GM19452 (cell line): ENCODE data around the gene DACT2.
"Not testable (repeated sequence)": the region's sequence is repeated elsewhere in the genome, so short reads cannot be mapped to it uniquely, and the experiment has no call there.

Source experiments
- ATAC-seq: cut with Tn5 transposase; IDR thresholded peaks from one replicate; pipeline ENCODE4 v1.9.1; 2021; ENCODE audit not compliant: unreplicated experiment

The DACT2 gene

DNA sequence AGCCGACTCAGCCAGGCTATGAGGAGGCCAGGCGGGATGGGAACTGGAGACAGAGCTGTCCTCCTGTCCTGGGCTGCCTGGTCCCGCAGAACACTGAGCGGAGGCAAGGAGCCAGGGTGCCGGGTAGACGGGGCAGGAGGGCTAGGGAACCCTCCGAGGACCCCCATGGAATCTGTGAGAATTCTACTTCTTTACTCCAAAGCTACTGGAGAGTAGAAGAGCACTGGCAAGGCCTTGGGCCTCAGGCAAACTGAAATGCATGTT lies 14.9 kb downstream of the DACT2 start:
- ATAC-seq, result no peak

DNA sequence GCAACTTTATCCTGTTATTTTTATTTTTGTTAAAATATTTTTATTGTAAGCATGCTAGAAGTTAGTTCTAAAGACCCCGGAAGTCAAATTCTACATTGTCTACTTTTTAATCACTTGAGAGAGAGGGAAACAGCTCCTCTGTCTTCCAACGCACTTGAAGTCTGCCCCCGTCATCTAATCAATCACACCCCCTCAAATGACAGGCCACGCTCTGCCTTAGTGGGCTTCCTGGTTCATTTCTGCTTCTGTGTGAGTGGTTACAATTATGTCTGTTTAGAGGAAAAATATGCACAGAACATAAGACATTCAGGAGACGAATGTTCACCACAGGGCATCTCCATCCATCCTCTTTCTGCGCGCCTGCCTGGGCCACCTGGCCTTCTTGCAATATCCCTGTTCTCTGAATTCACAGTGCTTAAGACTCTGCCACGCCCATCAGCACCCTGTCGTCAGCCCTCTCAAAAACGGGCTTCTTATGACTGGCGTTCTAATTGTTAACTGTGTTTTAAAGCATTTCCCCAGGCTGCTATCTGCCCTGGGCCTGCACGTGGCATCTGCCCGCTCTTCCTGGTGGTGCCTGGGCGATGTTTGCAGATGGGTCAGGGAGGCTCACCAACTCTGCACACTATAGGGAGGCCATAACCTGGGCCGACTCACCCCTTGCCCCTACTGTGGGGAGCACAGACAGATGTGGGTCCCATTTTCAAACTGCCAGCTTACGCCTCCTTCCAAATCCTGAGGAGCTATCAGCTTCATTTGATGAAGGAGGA lies 15.4 kb downstream of the DACT2 start:
- no peak for ATAC-seq

DNA sequence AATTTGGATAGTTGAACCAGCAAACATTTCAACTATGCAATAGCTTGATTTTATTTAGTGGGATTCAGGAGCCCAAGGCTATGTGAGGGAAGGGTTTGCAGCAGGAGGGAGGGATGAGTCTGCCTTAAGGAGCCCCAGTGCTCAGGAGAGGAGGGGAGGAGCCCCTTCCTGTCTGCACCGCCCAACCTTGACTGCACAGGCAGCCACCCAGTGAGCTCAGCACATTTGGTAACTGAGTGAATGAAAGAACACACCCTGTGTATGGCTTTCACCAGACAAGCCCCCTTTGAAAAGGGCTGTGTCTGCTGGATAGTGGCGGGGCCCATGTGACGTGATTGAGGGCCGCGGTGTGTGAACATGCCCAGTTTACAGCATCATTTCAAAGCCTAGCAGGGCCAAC lies 17.0 kb downstream of the DACT2 start:
- no peak for ATAC-seq

DNA sequence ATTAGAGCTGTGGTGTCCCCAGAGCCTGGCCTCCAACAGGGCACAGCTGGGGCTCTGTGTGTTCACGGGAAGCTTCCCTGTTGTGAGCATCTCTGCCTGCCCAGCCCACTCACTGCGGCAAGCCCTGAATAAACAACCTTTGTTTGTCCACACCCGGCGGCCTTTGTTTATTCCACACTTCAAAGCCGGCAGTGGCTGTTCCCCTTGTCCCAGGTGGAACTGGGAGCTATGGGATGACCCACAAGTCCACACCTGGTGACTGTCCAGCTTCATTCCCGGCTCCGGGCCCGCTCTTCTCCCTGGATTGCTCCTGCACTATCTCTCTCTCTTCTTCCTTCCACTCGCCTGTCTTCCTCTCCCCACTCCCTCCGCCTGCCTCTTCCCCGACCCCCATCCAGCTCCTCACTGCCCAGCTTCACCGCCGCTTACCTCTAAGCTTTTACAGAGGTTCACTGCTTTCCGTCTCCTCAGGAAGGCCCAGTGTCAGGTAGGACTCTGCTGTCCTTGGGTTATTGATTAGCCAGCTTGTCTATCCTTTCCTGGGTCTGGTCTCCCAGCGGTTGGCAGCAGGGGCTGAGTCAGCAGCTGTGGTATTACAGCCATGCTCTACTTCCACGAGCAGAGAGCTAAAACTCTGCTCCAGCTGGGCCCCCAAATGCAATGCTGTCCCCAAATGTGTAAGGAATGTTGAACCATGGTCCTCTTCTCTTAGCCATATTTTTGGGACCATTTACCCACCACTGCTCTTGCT lies 17.8 kb downstream of the DACT2 start:
- ATAC-seq, result no peak

DNA sequence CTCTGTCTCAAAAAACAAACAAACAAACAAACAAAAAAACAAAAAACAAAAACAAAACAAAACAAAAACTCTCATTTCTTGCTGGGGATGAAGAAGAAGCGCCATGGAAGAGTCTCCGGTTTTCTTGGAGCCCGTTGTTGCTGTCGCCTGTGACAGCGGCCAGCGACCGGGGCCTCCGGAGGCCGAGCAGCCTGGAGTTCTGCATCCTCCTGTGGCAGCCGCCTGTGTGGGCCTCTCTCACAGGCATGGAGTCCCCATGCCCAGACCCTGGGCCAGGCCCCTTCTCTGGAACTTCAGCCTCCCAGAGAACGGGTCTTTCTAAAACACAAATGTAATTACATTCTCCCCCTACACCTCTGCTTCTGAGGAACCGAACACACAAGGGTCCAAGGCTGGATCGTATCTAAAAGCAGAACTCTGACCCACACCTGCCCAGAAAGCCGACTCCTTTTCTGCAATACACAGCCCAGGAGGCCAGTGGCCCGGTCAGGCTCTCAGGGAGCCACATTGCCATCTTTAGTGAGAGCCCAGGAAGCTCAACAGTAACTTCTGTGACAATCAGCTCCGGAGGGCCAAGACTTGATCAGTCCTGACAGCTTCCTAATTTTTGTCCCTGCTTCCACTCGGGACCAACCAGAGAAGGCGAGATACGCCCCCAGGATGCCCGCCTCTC lies 18.5 kb downstream of the DACT2 start:
- no peak for ATAC-seq

DNA sequence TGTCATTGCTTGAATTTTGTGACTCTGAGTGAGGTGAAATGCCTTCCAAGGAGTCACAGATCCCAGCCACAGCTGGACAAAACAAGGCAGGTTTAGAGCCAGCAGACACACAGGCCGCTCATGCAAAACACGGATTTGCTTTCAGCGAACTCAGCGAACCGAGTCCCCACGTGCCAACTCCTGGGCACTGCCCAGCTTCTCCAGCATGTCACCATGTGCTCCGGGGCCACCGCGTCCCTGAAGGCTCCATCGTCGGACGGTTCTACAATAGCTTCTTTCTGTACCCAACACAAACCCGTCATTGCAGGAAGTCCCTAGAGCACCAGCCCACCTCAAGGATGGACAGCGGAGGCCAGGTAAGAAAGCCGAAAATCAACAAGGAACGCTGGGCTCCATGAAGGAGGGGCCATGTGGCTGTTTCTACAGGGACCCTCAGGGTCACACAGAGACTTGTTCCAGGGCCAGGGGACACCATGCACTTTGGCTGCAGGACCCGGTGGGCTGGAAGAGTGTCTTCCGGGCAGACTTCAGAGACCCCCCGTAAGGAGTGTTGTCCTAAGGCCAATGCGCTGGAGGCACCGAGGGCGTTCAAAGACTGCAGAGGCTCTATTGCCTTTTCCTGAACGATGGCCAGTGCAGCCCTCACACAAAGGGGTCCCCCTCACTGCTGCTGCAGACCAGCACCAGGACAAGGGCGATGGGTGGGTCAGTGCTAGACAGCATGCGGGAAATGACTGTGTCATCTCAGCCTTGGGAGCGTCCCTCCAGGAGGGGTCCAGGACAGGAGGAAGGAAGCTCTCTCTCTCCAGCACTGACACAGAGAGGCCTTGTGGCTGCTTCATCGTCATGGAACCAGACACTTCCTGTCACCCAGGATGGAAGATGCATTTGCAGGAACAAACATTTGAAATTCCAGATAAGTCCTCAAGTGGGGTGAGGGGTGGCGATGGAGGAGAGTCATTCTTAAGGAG lies 19.8 kb downstream of the DACT2 start:
- ATAC-seq, result no peak

DNA sequence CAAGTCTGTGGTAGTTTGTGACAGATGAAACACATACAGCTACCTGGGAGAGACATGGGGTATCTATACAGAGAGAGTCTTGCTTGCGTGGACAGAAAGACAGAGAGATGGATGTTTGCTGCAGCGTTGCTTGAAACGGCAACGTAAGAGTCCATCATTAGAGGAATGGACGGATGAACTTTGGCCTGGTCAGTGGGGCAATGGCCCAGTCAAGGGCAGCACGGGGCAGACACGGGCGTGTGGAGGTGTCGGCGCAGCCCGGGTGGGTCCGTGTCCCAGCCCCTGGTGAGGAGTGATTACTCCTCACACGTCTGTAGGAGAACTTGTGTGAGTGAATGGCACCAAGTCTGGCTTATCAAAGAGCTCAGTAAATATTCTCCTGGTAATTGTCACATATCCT lies 21.9 kb downstream of the DACT2 start:
- ATAC-seq, result no peak

DNA sequence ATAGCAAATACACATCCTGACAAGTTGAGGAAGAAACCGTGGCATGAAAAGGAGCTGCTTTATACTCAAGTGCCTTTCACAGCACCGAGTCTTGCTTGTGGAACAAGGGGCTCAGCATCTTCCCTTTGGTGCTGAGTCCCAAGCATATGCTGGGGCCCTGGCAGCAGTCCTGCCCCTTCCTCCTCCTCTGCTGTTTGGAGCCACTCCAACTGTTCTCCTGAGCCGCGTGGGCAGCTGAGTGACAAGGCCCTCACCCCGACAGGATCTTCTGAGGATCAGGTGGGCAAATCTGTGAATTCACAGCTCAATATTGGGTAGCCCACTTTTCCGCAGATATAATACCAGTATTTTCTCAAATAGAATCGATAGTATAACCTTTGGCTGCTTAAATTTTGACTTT lies 24.7 kb downstream of the DACT2 start:
- ATAC-seq, result no peak

DNA sequence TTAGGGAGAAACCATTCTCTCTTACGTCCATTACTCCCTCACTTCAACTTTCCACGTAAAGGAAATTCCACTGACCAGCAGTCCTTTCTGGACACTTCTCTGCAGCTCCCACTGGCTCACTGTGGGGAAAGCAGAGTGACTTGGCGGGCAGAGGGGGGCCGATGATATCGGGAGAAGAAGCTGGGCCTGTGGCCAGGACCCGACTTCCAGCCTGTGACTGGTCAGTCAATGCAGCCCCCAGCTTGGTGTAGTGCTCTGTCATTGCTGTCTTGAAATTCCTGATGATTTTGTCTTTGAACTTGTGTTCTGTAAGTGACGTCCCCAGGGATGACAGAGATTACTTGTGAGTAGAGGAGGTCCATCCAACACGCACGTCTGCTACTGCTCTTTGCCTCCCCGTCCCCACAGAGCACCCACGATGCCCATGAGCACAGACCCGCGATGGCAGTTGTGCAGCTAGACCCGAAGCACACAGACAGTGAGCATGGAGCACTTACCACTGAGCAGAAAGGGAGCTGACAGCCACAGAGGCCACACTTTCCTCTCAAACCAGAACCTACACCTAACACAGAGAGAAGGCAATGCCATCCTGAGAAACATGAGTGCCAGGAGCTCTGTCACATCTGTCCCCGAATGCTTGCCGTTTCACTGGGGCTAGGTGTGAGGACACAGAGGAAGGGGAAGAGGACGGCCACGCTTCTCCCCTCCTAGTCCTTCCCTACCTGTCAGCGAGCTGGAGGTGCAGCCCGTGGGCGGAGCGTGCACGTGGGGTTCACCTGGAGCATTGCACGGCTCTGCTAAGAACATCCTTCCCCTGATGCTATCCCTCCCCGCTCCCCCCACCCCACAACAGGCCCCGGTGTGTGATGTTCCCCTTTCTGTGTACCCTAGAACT lies 25.7 kb downstream of the DACT2 start:
- ATAC-seq, result no peak

DNA sequence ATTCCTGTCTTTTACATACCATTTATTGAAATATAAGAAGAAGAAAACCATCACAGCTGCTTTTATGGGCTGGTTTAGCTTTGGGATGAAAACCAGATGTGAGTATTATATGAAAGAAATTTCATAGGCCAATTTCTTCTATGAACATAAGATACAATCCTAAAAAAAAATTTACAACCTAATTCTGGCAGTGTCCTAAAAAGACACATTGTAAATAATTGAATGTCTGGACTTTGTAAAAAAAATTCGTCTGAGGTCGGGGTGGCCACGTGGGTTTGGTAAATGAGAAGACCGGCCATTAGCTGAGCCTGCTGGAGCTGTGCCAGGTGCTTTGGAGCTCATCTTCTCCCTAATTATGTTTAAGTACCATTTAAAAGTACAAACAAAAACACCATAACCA lies 26.8 kb downstream of the DACT2 start:
- ATAC-seq, result no peak

DNA sequence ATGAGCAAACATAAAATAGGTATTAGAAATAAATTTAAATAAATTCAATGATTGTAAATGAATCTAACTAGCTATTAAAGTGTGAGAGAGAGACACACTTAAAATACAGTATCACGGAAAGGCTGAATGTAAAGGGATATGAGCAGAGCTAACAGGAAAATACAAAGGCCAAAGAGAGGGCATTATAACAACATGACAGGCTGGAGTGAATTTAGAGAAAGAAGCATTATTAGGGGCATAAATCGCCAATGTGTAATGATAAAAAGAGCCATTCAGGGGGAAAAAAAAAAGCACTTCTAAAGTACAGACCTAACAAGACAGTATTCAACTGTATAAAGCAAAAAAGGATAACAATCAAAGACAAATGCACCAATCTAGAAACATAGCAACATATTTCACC lies 28.1 kb downstream of the DACT2 start:
- ATAC-seq, result no peak

DNA sequence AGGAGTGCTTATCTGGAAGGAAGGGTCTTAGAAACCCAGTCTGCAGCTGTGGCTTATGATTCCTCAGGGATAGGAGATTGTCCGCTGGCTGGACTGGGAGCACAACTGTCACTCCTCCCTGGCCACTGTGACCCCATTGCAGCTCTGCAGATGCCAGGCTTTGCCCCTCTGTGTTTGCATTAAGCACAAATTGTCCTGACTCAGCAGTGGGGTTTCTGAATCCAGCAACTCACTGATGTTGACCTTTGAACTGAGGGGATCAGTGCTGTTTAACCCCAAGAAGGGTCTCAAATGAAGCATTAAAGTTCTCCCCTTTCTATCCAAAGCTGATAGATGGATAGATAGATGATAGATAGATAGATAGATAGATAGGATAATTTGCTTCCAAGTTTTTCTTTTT lies 29.5 kb downstream of the DACT2 start:
- ATAC-seq, result no peak

DNA sequence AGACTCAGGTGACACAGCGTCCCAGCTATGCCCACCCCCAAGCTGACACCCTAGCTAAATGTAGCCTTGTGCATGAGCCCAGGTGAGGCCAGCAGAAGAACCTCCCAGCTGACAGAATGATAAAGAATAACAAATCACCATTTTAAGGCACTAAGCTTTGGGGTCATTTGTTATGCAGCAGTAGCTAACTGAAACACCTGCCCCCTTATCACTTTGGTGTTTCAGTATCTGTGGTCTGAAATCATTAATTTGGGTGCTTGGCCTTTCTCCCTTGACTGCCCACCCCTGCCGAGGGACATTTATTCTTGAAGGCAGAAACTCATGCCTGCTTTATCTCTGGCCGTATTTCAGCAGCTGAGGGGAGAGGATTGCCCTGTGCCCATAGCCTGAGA lies 30.0 kb downstream of the DACT2 start:
- ATAC-seq, result no peak

DNA sequence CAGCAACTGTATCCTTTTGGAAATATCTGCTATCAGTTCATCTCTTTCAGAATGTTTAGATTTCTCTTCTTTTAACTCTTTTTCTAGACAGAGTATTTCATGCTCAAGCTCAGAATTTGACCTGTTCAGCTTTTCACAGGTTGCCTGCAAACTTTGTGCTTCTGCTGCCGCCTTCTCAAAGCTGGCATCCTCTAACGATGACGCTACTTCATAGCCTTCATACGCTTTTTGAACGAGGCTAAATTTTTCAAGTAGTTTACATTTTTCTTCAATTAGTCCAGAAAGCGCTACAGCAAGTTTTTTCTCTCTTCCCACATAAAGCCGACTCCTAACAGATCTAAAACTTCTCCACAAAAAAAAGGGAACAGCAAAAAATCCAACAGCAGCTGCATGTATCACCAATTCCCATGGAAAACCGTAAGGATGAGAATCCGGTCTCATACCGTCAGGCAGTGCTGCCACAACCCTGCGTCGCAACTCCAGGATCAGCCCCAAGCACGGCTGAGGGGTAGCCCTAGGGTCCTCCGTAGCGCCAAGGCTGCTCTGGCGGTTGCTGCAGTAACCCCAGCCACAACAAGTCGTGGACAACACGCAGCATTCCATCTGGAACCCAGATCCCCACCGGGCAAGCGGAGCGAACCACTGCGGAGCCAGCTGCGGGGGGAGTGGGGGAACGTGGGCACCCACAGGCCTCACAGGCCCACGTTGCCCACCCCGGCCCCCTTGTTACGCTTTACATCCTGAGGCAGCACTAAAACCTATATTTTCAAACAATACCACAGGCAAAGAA lies 30.6 kb downstream of the DACT2 start:
- ATAC-seq, result no peak

DNA sequence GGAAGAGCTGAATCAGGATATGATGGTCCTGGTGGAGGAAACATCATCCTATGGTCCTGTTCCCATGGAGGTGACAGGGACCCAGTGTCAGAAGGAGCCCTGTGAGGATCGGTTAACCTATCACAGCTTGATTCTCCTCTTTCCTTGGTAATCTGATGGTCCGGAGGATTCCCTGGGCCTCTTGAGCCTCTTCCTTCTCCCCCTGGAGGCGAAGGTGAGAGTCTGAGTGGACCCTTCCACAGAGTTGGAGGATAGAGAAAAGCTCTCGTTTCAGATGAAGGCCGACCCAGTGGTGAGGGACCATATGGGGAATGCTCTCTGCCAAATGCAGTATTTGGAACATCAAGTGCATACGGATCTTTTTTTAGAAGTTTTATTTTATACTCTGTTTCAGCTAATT lies 32.1 kb downstream of the DACT2 start:
- not testable (repeated sequence) for ATAC-seq

DNA sequence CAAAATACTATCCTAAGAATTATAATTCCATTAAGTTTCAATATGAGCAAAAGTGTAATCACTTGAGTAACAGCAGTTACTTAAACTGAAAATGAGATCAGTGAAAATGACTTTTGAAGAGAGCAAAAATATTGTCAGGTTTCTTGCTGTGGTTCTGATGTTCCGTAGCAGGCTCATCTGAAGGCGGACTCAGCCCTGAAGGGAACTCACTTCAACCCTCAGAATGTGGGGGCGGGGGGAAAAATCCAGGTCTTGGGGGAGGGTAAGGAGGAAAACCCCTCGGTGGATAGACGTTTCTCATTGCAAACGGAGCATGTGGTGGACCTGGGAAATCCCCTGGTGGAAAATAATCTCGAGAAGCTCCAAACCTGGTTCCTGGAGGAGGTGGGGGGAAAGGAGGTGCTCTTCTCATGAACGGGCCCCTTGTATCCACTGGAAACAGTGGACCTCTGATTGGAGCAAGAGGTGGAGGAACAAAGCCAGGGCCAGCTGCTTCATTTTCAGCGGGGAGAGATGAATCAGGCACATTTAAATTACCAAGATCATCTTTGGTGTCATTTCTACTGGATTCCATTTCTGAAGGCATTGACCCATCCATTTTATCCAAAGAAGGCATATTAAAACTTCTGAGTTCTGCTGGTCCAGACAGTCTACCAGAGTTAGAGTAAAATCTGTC lies 32.7 kb downstream of the DACT2 start:
- ATAC-seq, result not testable (repeated sequence)

DNA sequence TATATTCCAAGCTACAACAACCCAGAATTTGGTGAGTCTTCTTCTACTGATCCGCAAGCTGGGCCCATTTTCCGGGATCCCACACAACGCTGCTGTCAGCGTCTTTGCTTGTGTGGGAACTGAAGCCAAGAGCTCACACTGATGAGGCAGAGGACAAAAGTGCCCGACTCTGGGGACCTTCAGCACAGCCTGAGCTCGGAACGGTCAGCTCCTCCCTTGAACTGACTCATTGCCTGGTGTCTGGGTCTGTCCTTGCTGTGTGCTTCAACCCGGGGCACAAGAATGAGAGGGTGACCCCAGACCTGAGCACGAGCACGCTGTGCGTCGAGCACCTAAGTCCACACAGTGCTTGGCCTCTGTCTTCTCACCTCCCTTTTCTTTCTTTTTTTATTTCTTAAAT lies 33.5 kb downstream of the DACT2 start:
- no peak for ATAC-seq

DNA sequence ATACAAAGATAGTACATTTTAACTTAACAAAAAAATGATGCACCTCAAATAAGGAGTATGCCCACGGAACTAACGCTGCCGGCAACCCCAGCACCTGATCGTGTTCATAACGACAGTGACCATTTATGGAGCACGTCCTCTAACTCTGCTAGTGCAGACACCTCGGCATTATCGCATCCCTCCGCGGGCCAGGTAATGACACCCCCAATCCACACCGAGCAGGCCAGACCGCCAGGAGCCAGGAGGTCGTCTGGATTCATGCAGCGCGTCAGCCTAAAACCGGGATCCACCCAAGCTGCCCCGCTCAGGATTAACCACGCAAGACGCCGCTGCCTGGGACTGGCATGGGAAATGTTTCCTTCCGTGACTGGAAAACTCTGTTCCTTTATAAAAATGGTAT lies 34.1 kb downstream of the DACT2 start:
- no peak for ATAC-seq

DNA sequence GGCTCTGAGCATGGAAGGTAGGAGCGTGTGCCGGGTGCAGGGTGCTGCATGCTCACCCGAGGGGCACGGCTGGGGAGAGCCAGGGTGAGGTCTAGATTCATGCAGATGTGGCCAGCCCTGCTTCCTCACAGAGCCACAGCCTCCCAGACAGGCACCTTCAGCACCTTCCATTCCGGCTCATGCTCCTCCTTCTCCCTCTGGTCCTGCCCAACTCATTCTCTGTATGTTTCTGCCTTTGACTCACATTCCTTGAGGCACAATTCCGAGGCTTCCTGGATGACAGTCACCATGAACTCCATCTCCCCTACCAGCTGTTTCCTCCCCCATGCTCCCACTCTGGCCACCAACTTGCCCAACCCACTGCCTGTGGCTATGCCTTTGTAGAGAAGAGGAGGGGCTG lies 35.4 kb downstream of the DACT2 start:
- ATAC-seq, result no peak
